ENCODE data around the gene AATK.

DNA sequence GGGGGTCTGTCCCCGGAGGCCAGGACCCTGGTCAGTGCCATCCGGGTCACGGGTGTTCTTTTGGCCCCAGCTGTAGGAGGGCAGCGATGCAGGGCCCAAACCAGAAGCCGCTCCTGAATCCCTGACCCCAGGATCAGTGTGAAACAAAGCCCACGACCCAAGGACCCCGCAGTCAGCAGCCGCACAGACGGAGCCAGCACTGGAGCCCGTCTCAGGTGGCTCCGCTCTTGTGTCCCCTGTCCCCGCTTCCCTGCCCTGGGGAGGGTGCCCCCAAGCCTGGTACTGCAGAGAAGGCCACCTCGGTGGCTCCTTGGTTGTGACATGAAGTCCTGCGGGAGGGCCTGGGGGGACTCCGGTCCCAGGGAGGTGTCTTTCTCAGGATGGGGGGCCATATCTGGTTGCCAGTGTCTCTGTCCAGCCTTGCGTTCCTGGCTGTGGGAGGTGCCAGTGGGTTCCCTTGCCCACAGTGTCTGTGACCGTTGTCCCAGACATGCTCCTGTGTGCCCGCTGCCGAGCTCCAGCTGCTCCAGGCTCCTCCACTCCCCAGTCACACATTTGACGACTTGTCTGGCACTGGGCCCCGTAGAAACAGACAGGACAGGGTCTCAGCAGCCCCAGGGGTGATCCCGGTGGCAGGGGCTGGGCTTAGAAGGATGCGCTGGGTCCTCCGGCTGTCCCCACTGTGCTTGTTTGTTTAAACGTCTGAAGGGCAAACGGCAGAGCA, 97.4 kb downstream of the AATK start:
- TF ChIP-seq CTCF (IDR thresholded peaks at IDR 0.05) (no peak), POLR2A (IDR thresholded peaks at IDR 0.05) (no peak)
